K562 (cell line): ENCODE results near the gene ADAT3. TPM values are rescaled to one million over a fixed set of nuclear protein-coding genes. Genes with fewer than 3 reads are reported as not detected.

Experiments
- BCOR ChIP-seq: fragments of 450-650 bp; IDR thresholded peaks from 2 replicates; pipeline ENCODE4 v1.6.1; 2016
- CGGBP1 ChIP-seq: fragments of 250-450 bp; sonication (Bioruptor Pico); IDR thresholded peaks from 2 replicates; pipeline ENCODE4 v1.9.0; 2021; ENCODE audit warnings: mild to moderate bottlenecking
- COPS2 ChIP-seq: fragments of 450-650 bp; conservative IDR thresholded peaks from 2 replicates; pipeline ENCODE4 v1.6.1; 2016; ENCODE audit warnings: mild to moderate bottlenecking, moderate library complexity
- DACH1 ChIP-seq: fragments of 450-650 bp; IDR thresholded peaks from 2 replicates; pipeline ENCODE4 v1.6.1; 2018; ENCODE audit not compliant: partially characterized antibody
- DNMT1 ChIP-seq: fragments of 450-650 bp; IDR thresholded peaks from 2 replicates; pipeline ENCODE4 v1.6.1; 2016; ENCODE audit warnings: antibody characterized with exemption, mild to moderate bottlenecking
- IRF1 ChIP-seq: sonication (generic); formaldehyde crosslinking; IDR thresholded peaks from 2 replicates; pipeline ENCODE4 v1.8.0; 2022; ENCODE audit warnings: missing genetic modification reagents, mild to moderate bottlenecking, borderline replicate concordance
- KAT7 ChIP-seq: sonication (generic); formaldehyde crosslinking; IDR thresholded peaks from 2 replicates; pipeline ENCODE4 v1.8.0; 2022; ENCODE audit warnings: missing genetic modification reagents, mild to moderate bottlenecking, borderline replicate concordance
- KDM2B ChIP-seq: fragments of 250-450 bp; sonication (Bioruptor Pico); IDR thresholded peaks from 2 replicates; pipeline ENCODE4 v1.8.0; 2021; ENCODE audit warnings: mild to moderate bottlenecking, moderate library complexity
- MLLT1 ChIP-seq, 2 experiments: fragments of 450-650 bp; IDR thresholded peaks; 2 replicates each; pipeline ENCODE4 v1.6.1; 2016
- NBN ChIP-seq: fragments of 450-650 bp; IDR thresholded peaks from 2 replicates; pipeline ENCODE4 v1.6.1; 2016; ENCODE audit warnings: low read depth, mild to moderate bottlenecking
- PREB ChIP-seq: sonication (generic); formaldehyde crosslinking; IDR thresholded peaks from 2 replicates; pipeline ENCODE4 v1.8.1; 2023; ENCODE audit warnings: mild to moderate bottlenecking, missing genetic modification reagents
- SIN3A ChIP-seq, 2 experiments: fragments of 150-350 bp in 1 of 2; IDR thresholded peaks; 2 replicates each; pipeline ENCODE4 v1.6.1; 2011 to 2016; ENCODE audit warnings: borderline replicate concordance in 2 of 2, low read depth in 2 of 2, low read length in 2 of 2, mild to moderate bottlenecking in 2 of 2, moderate library complexity in 2 of 2; ENCODE audit not compliant: control insufficient read depth in 1 of 2
- SIRT6 ChIP-seq: IDR thresholded peaks from one replicate; pipeline ENCODE4 v1.6.1; 2012; ENCODE audit warnings: low read depth, mild to moderate bottlenecking, control low read depth, inconsistent platforms, low read length, moderate library complexity
- TAF15 ChIP-seq: fragments of 200-400 bp; formaldehyde crosslinking; IDR thresholded peaks from 2 replicates; pipeline ENCODE4 v1.6.1; 2017; ENCODE audit warnings: mild to moderate bottlenecking, low read depth, low read length, moderate library complexity
- TARDBP ChIP-seq: fragments of 450-650 bp; IDR thresholded peaks from 2 replicates; pipeline ENCODE4 v1.6.1; 2016
- TRIM25 ChIP-seq: fragments of 450-650 bp; IDR thresholded peaks from 2 replicates; pipeline ENCODE4 v1.7.0; 2016; ENCODE audit warnings: borderline replicate concordance
- ZNF354B ChIP-seq: fragments of 250-450 bp; sonication (Bioruptor Pico); IDR thresholded peaks from 2 replicates; pipeline ENCODE4 v1.4.0; 2020
- ZNF668 ChIP-seq: fragments of 250-450 bp; sonication (Bioruptor Pico); IDR thresholded peaks from 2 replicates; pipeline ENCODE4 v1.8.0; 2022; ENCODE audit warnings: mild to moderate bottlenecking, inconsistent platforms
- ZNF764 ChIP-seq: fragments of 250-450 bp; sonication (Bioruptor Pico); IDR thresholded peaks from 2 replicates; pipeline ENCODE4 v1.4.0; 2020; ENCODE audit warnings: low read depth, mild to moderate bottlenecking, moderate library complexity
- polyA plus RNA-seq, 8 experiments: library from polyadenylated mRNA; depleted of rRNA in 4 of 8; stranded (reverse) in 5 of 8; unstranded in 3 of 8; fragments of >200 nt; fragmentation: Nextera tagmentation in 2 of 8; fragmentation: Illumina TruSeq in 1 of 8; extraction: Ambion mirVana in 2 of 8; extraction: Trizol in 1 of 8; gene quantifications; 2 replicates each; pipeline versions ENCODE4 v1.2.1 to v1.2.3, GENCODE V29; 2011 to 2014; ENCODE audit warnings: inconsistent platforms in 1 of 8, missing spikeins in 1 of 8
- total RNA-seq, 7 experiments: library from RNA; depleted of rRNA in 6 of 7; stranded (reverse); fragments of >200 nt in 6 of 7; fragmentation: Illumina TruSeq in 2 of 7; extraction: Trizol in 2 of 7; gene quantifications; 2 replicates each; pipeline versions ENCODE4 v1.2.1 to v1.2.3, GENCODE V29; 2011 to 2021; ENCODE audit warnings: low replicate concordance in 1 of 7

Gene ADAT3
- total and polyA plus RNA-seq, 9 of the 15 experiments (the other 6 are each of a cell fraction or from before 2014, with no cell fraction given) = 0.67 to 15.6 (median 7.8) TPM; not detected in 4

- TF ChIP-seq MLLT1 (IDR thresholded peaks at IDR 0.05) = peak in 1 of 2 experiments; percentile 35; a peak in 2 of 4 replicates
- no peak for TF ChIP-seq KDM2B (CRISPR knock-in tag)
- no peak for TF ChIP-seq PREB (CRISPR knock-in tag)
- TF ChIP-seq CGGBP1 (CRISPR knock-in tag) = 0 out of 2 replicates have a peak, but pooled peaks have one; percentile 21
- no peak for TF ChIP-seq DNMT1
- no peak for TF ChIP-seq SIRT6
- TF ChIP-seq COPS2 = no peak
- no peak for TF ChIP-seq DACH1
- peak; percentile 58; the same call in 1 of the 2 replicates for TF ChIP-seq BCOR
- TF ChIP-seq ZNF764 (CRISPR knock-in tag) = peak; percentile 87
- 0 out of 4 replicates have a peak, but pooled peaks of 1 of the 2 experiments have one; percentile 22 for TF ChIP-seq SIN3A (IDR thresholded peaks at IDR 0.05; ENCODE audit: borderline replicate concordance in 2 of 2, control insufficient read depth in 1 of 2, low read depth in 2 of 2, low read length in 2 of 2)
- TF ChIP-seq TRIM25 = peak; percentile 7; the same call in 1 of the 2 replicates
- TF ChIP-seq ZNF354B = no peak
- 0 out of 2 replicates have a peak, but pooled peaks have one; percentile 18 for TF ChIP-seq KAT7 (CRISPR knock-in tag)
- TF ChIP-seq TAF15 = no peak
- no peak for TF ChIP-seq IRF1
- peak; percentile 69 for TF ChIP-seq NBN
- 0 out of 2 replicates have a peak, but pooled peaks have one; percentile 22 for TF ChIP-seq ZNF668 (CRISPR knock-in tag)
- TF ChIP-seq TARDBP = no peak
Observed at GRCh38 chr19:1904860-1905109, 414 bp upstream of the ADAT3 start (continued).
